Stimulated activated CD4-positive, alpha-beta T cell treated with anti-CD3 and anti-CD28 coated beads, Interleukin-2, amount 100 ng/mL, for 4 hours (primary cell): ENCODE results near the gene RPL37A.

ENCODE experiments used
- DNase-seq: peaks from one replicate; pipeline ENCODE4 v3.0.0-alpha.2; 2020; ENCODE audit warnings: low read depth

The RPL37A gene

GRCh38 chr2:216490061-216490460 lies 8.6 kb upstream of the RPL37A start:
- no peak for DNase-seq

GRCh38 chr2:216491793-216492596 lies 6.6 kb upstream of the RPL37A start:
- no peak for DNase-seq

- DNase-seq = no peak
Measured at GRCh38 chr2:216492597-216493333, 5.9 kb upstream of the RPL37A start.

- DNase-seq = no peak
Measured at GRCh38 chr2:216493334-216493685, 5.3 kb upstream of the RPL37A start.

GRCh38 chr2:216495656-216496055 lies 3.0 kb upstream of the RPL37A start:
- DNase-seq = no peak

- no peak for DNase-seq
Measured at GRCh38 chr2:216497382-216498069, 1.1 kb upstream of the RPL37A start.

GRCh38 chr2:216498070-216498378 lies 620 bp upstream of the RPL37A start:
- DNase-seq = no peak

GRCh38 chr2:216499641-216500218 lies 1.1 kb downstream of the RPL37A start:
- no peak for DNase-seq

- DNase-seq = no peak
Measured at GRCh38 chr2:216500572-216500971, 1.9 kb downstream of the RPL37A start.

- DNase-seq = no peak
Measured at GRCh38 chr2:216501854-216502253, 3.2 kb downstream of the RPL37A start.

- no peak for DNase-seq
Measured at GRCh38 chr2:216502381-216503158, 3.9 kb downstream of the RPL37A start.

GRCh38 chr2:216503159-216503629 lies 4.5 kb downstream of the RPL37A start:
- DNase-seq = no peak

GRCh38 chr2:216503697-216504375 lies 5.2 kb downstream of the RPL37A start:
- no peak for DNase-seq

GRCh38 chr2:216504376-216504762 lies 5.7 kb downstream of the RPL37A start:
- DNase-seq = no peak

GRCh38 chr2:216505133-216506106 lies 6.8 kb downstream of the RPL37A start:
- no peak for DNase-seq

GRCh38 chr2:216507220-216508160 lies 8.8 kb downstream of the RPL37A start:
- no peak for DNase-seq

GRCh38 chr2:216508229-216508628 lies 9.6 kb downstream of the RPL37A start:
- no peak for DNase-seq

- DNase-seq = no peak
Measured at GRCh38 chr2:216516730-216517350, 18.2 kb downstream of the RPL37A start.
